Measurements from ENCODE around the gene CALN1. TPM values are rescaled to one million over a fixed set of nuclear protein-coding genes. Genes with fewer than 3 reads are reported as not detected.

Gene CALN1
- total and polyA plus RNA-seq, 3 donors from 2014 or later, result 4.3 to 6.2 (median 4.4) TPM

GRCh38 chr7:72283309-72283708 is 128.8 kb downstream of the CALN1 start:
- TF ChIP-seq CTCF (IDR thresholded peaks at IDR 0.05) (no peak), POLR2A (IDR thresholded peaks at IDR 0.05) (no peak)
- no peaks in the 10 kb centered on the region for H3K36me3 ChIP-seq (ENCODE audit: low read depth, missing control alignments)
- H3K27me3 ChIP-seq, result no peaks in the 10 kb centered on the region
- H3K9me3 ChIP-seq, result no peaks in the 10 kb centered on the region
- no peak overlapping the region for H3K27ac ChIP-seq
- WGBS, 2 donors, result 86 to 91% methylated on average over 1 of the region's 1 CpG
- H3K4me3 ChIP-seq, result no peak overlapping the region
- intact Hi-C loops (cut with DNase I; ENCODE audit: low total_unique reads), result no loop called here
- DNase-seq, result no peak
- no peaks in the 10 kb centered on the region for H3K4me1 ChIP-seq

- Histone ChIP-seq H3K9me3 (no peaks in the 10 kb centered on the region), H3K36me3 (ENCODE audit: low read depth, missing control alignments) (no peaks in the 10 kb centered on the region), H3K4me3 (no peak overlapping the region), H3K27ac (no peak overlapping the region), H3K27me3 (no peaks in the 10 kb centered on the region), H3K4me1 (no peaks in the 10 kb centered on the region)
- 46 to 53% methylated on average over 2 of the region's 2 CpGs for WGBS, 2 donors
- TF ChIP-seq POLR2A (IDR thresholded peaks at IDR 0.05), result no peak
- TF ChIP-seq CTCF (IDR thresholded peaks at IDR 0.05), result no peak
- no peak for DNase-seq
- intact Hi-C loops (cut with DNase I; ENCODE audit: low total_unique reads), result no loop called here
Observed at GRCh38 chr7:72281308-72281707, 130.8 kb downstream of the CALN1 start.

- Histone ChIP-seq H3K9me3 (no peaks in the 10 kb centered on the region), H3K4me3 (no peak overlapping the region), H3K36me3 (ENCODE audit: low read depth, missing control alignments) (no peaks in the 10 kb centered on the region), H3K27ac (no peak overlapping the region), H3K4me1 (no peaks in the 10 kb centered on the region), H3K27me3 (no peaks in the 10 kb centered on the region)
- 74 to 76% methylated on average over 3 of the region's 3 CpGs for WGBS, 2 donors
- TF ChIP-seq CTCF (IDR thresholded peaks at IDR 0.05) (no peak), POLR2A (IDR thresholded peaks at IDR 0.05) (no peak)
- no peak for DNase-seq
- intact Hi-C loops (cut with DNase I; ENCODE audit: low total_unique reads), result no loop called here
Observed at GRCh38 chr7:72279203-72279602, 132.9 kb downstream of the CALN1 start.

GRCh38 chr7:72278550-72278949 is 133.6 kb downstream of the CALN1 start:
- DNase-seq, result no peak
- no peaks in the 10 kb centered on the region for H3K9me3 ChIP-seq
- no peaks in the 10 kb centered on the region for H3K36me3 ChIP-seq (ENCODE audit: low read depth, missing control alignments)
- H3K27me3 ChIP-seq, result no peaks in the 10 kb centered on the region
- no peak overlapping the region for H3K4me3 ChIP-seq
- no peaks in the 10 kb centered on the region for H3K4me1 ChIP-seq
- WGBS, 2 donors, result 77 to 84% methylated on average over 8 of the region's 8 CpGs
- no peak for TF ChIP-seq CTCF (IDR thresholded peaks at IDR 0.05)
- TF ChIP-seq POLR2A (IDR thresholded peaks at IDR 0.05), result no peak
- no peak overlapping the region for H3K27ac ChIP-seq
- intact Hi-C loops (cut with DNase I; ENCODE audit: low total_unique reads), result no loop called here

GRCh38 chr7:72275382-72276070 is 136.6 kb downstream of the CALN1 start:
- H3K4me3 ChIP-seq, result no peak overlapping the region
- no peak for DNase-seq
- H3K4me1 ChIP-seq, result no peaks in the 10 kb centered on the region
- H3K27ac ChIP-seq, result no peak overlapping the region
- H3K27me3 ChIP-seq, result no peaks in the 10 kb centered on the region
- H3K9me3 ChIP-seq, result no peaks in the 10 kb centered on the region
- intact Hi-C loops (cut with DNase I; ENCODE audit: low total_unique reads), result no loop called here
- 83 to 85% methylated on average over 7 of the region's 7 CpGs for WGBS, 2 donors
- no peak for TF ChIP-seq CTCF (IDR thresholded peaks at IDR 0.05)
- no peak for TF ChIP-seq POLR2A (IDR thresholded peaks at IDR 0.05)
- no peaks in the 10 kb centered on the region for H3K36me3 ChIP-seq (ENCODE audit: low read depth, missing control alignments)
